Heart right ventricle (tissue), 16 donors: ENCODE results near the gene GLYATL1B. TPM values are rescaled to one million over a fixed set of nuclear protein-coding genes. Genes with fewer than 3 reads are reported as not detected.
"Not testable (repeated sequence)": the region's sequence is repeated elsewhere in the genome, so short reads cannot be mapped to it uniquely, and the experiment has no call there.

Source experiments
- ATAC-seq, 8 donors: fragments of 200-7000 bp; cut with Tn5 transposase; one replicate each; pipeline ENCODE4 v1.9.1; 2020; ENCODE audit warnings: mild to moderate bottlenecking in 8 of 8, moderate library complexity in 8 of 8, moderate number of reproducible peaks in 1 of 8
- DNase-seq, 2 donors: peaks; one replicate each; pipeline ENCODE4 v3.0.0-alpha.2; 2020
- H3K27ac ChIP-seq, 10 donors: fragments of 200-600 bp; sonication (generic) in 2 of 10; one replicate each; pipeline versions ENCODE4 v1.5.0 to v1.8.0; 2020 to 2022; ENCODE audit warnings: mild to moderate bottlenecking in 3 of 10
- H3K27me3 ChIP-seq, 7 donors: fragments of 200-600 bp; one replicate each; pipeline ENCODE4 v1.8.0; 2021 to 2022; ENCODE audit warnings: mild to moderate bottlenecking in 2 of 7
- H3K36me3 ChIP-seq, 9 donors: fragments of 200-600 bp; sonication (generic) in 1 of 9; one replicate each; pipeline versions ENCODE4 v1.5.0 to v1.8.0; 2020 to 2022; ENCODE audit warnings: mild to moderate bottlenecking in 2 of 9
- H3K4me1 ChIP-seq, 9 donors: fragments of 200-600 bp; sonication (generic) in 1 of 9; one replicate each; pipeline versions ENCODE4 v1.5.0 to v1.8.0; 2020 to 2022; ENCODE audit warnings: mild to moderate bottlenecking in 4 of 9
- H3K4me3 ChIP-seq, 10 donors: fragments of 200-600 bp; sonication (generic) in 2 of 10; one replicate each; pipeline versions ENCODE4 v1.5.0 to v1.8.0; 2020 to 2022; ENCODE audit warnings: mild to moderate bottlenecking in 7 of 10, moderate library complexity in 2 of 10
- H3K9me3 ChIP-seq, 11 donors: fragments of 200-600 bp in 10 of 11; sonication (generic) in 2 of 11; one replicate each; pipeline versions ENCODE4 v1.5.0 to v1.8.0; 2013 to 2022; ENCODE audit warnings: mild to moderate bottlenecking in 2 of 11, control low read depth in 1 of 11, moderate library complexity in 1 of 11
- WGBS, 2 donors: extraction: QIAGEN DNeasy Blood & Tissue Kit; methylation state at CpG; one replicate each; pipeline ENCODE4 v1.1.7; 2013; ENCODE audit warnings: inconsistent platforms in 1 of 2; 5-methylcytosine and 5-hydroxymethylcytosine counted together
- intact Hi-C, 10 donors: fragments of 100-400 bp; cut with DNase I; formaldehyde crosslinking; loops; one replicate each; pipeline versions ENCODE4 v1.11.1 to v1.14.2; 2022
- long read RNA-seq, 3 donors: library from polyadenylated mRNA; unstranded; transcript quantifications; one replicate each; pipeline ENCODE4 v2.0.0, GENCODE V29; 2020 to 2021
- polyA plus RNA-seq, 2 donors: library from polyadenylated mRNA; stranded (reverse); fragments of 200-250 nt; gene quantifications; one replicate each; pipeline ENCODE4 v1.2.3, GENCODE V29; 2013
- total RNA-seq, 10 donors: library from RNA; stranded (reverse); fragmentation: NEBNext Ultra II Directional in 3 of 10; extraction: Animal tissue kit (Norgen Biotek cat#: 25700) in 3 of 10; gene quantifications; one replicate each; pipeline versions ENCODE4 v1.2.1 to v1.2.4, GENCODE V29; 2021 to 2023
- TF ChIP-seq, protein P1 (sequence below), 9 donors: fragments of 200-600 bp; sonication (generic) in 2 of 9; IDR thresholded peaks; one replicate each; pipeline versions ENCODE4 v1.5.0 to v1.8.0; 2021 to 2022; ENCODE audit warnings: antibody characterized with exemption in 9 of 9, mild to moderate bottlenecking in 5 of 9, moderate library complexity in 1 of 9
- donor health status: Arrhythmogenic right ventricular cardiomyopathy.
- donor health status: ischemic (EF 13 %, LVEDD 7.1; RV severe dilation, severe dysfunction).
- donor health status: healthy with polysubstance abuse.
- donor health status: DM: no; HTN: yes; CAD: no.
- donor health status: DM: no; HTN: no; CAD: no.
- donor health status: ischemic (EF 25% LVEDD 6.9; RV normal size, moderate dysfunction).
- donor health status: ischemic (EF 25% LVEDD 5.7; RV mildly dilated, moderate dysfunction).
- donor health status: healthy.
- donor health status: DM: yes; HTN: yes; CAD: no.
- donor health status: Ischemic cardiomyopathy.
- donor health status: ischemic (EF 35%, LVEDD 5.7; RV mildly dilated, moderate dysfunction).
- donor health status: nonischemic (EF 11% LVEDD 7.7; RV severe dilation, severe dysfunction).
- donor health status: DM: yes; HTN: yes; CAD: no.
- donor health status: PGD.
- donor health status: ischemic (EF 29% LVEDD 5.4; RV normal size, mild dysfunction).
- donor health status: nonischemic (EF 23%, LVEDD 6.1; RV moderate dilation, normal function).

The GLYATL1B gene, protein sequence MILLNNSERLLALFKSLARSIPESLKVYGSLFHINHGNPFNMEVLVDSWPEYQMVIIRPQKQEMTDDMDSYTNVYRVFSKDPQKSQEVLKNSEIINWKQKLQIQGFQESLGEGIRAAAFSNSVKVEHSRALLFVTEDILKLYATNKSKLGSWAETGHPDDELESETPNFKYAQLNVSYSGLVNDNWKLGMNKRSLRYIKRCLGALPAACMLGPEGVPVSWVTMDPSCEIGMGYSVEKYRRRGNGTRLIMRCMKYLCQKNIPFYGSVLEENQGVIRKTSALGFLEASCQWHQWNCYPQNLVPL
- total RNA-seq (not detected), polyA plus RNA-seq (not detected)
- long read RNA-seq, donor 1 = 0 reads
- long read RNA-seq, donor 2 = 0 reads
- long read RNA-seq, donor 3 = 0 reads

DNA sequence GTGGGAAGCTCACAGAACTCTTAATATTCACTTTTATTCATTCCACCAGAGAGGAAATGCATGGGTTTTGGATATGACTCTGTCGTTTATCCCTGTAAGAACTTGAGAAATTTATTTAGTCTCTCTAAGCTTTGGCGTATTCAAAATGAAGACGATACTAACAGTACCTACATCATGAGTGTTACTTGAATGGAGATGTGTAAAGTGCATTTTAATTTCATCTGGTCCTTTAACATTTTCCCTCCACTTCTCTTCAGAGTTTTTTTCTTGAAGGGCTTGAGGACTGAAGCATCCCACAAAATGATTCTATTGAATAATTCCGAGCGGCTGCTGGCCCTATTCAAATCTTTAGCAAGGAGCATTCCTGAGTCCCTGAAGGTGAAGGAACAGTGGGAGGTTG is at the start of gene GLYATL1B:
TSS of gene GLYATL1B (plus strand) at position 301 of the 400 bp plus-strand sequence. CDS start at position 301, 0 bp downstream.
- peaks cover 0 to 17% (median 0%) of the 10 kb centered on the region in 7 donors for H3K27me3 ChIP-seq
- H3K36me3 ChIP-seq, H3K4me1 ChIP-seq, intact Hi-C loops, H3K27ac ChIP-seq, ATAC-seq, H3K9me3 ChIP-seq, H3K4me3 ChIP-seq, DNase-seq: not testable (repeated sequence)
- 83 to 90% methylated on average over 5 of the region's 5 CpGs for WGBS, 2 donors

DNA sequence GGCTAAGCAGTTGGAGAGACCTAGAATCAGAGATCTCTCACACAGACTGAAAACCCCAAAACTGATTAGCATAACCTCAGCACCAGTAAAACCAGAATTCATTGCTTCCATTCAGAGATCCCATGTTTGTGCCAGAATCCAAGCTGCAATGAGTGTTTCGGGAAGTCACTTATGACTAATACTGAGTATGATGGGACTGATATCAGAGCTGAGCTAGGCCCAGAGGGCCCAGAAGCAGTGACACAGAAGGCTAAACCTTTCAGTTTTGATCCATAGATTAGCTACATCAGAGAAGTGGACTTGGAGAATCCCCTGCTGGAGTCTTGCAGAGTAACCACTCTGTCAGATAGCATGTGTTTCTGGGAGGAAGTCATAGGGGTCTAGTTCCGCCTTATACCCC is 49.6 kb upstream of the GLYATL1B start:
- peaks cover 0 to 14% (median 3%) of the 10 kb centered on the region in 7 donors for H3K27me3 ChIP-seq
- 77 to 95% methylated on average over 2 of the region's 2 CpGs for WGBS, 2 donors
- H3K4me3 ChIP-seq, H3K27ac ChIP-seq, ATAC-seq, H3K4me1 ChIP-seq, H3K36me3 ChIP-seq, intact Hi-C loops, DNase-seq, H3K9me3 ChIP-seq: not testable (repeated sequence)

GRCh38 chr11:59037434-59037833 is 48.7 kb upstream of the GLYATL1B start:
- H3K4me3 ChIP-seq, H3K9me3 ChIP-seq, DNase-seq, H3K4me1 ChIP-seq, H3K36me3 ChIP-seq, intact Hi-C loops, H3K27ac ChIP-seq: not testable (repeated sequence)
- 75 to 79% methylated on average over 1 of the region's 1 CpG for WGBS, 2 donors
- ATAC-seq = peak in 1 of 8 donors; percentile 60
- peaks cover 0 to 14% (median 3%) of the 10 kb centered on the region in 7 donors for H3K27me3 ChIP-seq

DNA sequence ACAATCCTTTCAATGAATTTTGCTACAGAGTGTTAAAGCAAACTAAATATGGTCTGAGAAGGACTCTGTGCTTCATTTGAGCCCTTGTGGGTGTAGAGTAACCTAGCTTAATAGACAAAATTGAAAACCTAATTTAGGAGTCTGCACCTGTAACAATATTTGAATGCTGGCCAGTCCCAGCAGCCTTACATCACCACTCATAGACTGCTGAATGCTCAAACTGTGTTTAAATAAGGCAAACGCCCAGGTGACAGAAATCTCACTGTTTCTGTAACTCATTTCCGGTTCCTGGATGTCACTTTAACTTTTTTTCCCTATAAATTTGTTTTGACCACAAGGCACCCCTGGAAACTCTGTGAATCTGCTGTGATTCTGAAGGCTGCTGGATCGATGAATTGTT is 45.5 kb upstream of the GLYATL1B start:
- H3K27ac ChIP-seq = no peak overlapping the region
- DNase-seq (no peak), ATAC-seq (no peak)
- no peaks in the 10 kb centered on the region for H3K36me3 ChIP-seq
- H3K4me3 ChIP-seq = no peak overlapping the region
- peaks cover 0 to 5% (median 0%) of the 10 kb centered on the region in 7 donors for H3K27me3 ChIP-seq
- H3K9me3 ChIP-seq = peaks cover 0 to 5% (median 0%) of the 10 kb centered on the region in 11 donors
- TF ChIP-seq, protein P1, sequence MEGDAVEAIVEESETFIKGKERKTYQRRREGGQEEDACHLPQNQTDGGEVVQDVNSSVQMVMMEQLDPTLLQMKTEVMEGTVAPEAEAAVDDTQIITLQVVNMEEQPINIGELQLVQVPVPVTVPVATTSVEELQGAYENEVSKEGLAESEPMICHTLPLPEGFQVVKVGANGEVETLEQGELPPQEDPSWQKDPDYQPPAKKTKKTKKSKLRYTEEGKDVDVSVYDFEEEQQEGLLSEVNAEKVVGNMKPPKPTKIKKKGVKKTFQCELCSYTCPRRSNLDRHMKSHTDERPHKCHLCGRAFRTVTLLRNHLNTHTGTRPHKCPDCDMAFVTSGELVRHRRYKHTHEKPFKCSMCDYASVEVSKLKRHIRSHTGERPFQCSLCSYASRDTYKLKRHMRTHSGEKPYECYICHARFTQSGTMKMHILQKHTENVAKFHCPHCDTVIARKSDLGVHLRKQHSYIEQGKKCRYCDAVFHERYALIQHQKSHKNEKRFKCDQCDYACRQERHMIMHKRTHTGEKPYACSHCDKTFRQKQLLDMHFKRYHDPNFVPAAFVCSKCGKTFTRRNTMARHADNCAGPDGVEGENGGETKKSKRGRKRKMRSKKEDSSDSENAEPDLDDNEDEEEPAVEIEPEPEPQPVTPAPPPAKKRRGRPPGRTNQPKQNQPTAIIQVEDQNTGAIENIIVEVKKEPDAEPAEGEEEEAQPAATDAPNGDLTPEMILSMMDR (IDR thresholded peaks at IDR 0.05) = no peak
- WGBS, 2 donors = 55 to 56% methylated on average over 3 of the region's 3 CpGs
- intact Hi-C loops = no loop called here
- H3K4me1 ChIP-seq = no peaks in the 10 kb centered on the region

- not testable (repeated sequence) for H3K4me1 ChIP-seq, H3K4me3 ChIP-seq, H3K27ac ChIP-seq, H3K9me3 ChIP-seq, ATAC-seq, DNase-seq, H3K36me3 ChIP-seq
- H3K27me3 ChIP-seq = peaks cover 0 to 29% (median 3%) of the 10 kb centered on the region in 7 donors
- intact Hi-C loops = loop anchor here in 5 of 10 donors (10.0 kb wide), 4 partner anchors 83 to 397 kb away; no protein-coding TSS in a partner anchor
- WGBS, 2 donors = 77 to 87% methylated on average over 1 of the region's 1 CpG
Measured at GRCh38 chr11:59051383-59051782, 34.7 kb upstream of the GLYATL1B start.

DNA sequence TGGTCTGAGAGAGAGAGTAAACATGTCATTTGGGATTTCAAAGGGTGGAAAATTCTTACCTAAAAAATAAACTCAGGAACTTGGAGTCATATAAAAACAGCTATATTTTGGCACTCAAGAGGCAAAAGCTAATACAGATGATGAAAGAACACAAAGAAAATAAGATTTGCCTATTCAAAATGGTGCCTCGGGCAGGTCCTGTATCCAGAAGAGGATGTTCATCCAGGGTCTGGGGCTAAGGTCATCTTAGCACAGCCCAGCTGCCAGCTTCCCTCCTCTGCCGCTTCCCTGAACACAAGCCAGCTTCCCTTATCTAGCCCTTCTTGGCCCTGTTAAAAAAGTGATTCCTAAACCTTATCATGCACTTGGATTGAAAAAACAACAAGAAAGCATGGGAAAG is 33.8 kb upstream of the GLYATL1B start:
- H3K36me3 ChIP-seq, H3K27ac ChIP-seq, DNase-seq, ATAC-seq, H3K9me3 ChIP-seq, H3K4me3 ChIP-seq, H3K4me1 ChIP-seq: not testable (repeated sequence)
- WGBS, 2 donors = 25 to 36% methylated on average over 2 of the region's 2 CpGs
- H3K27me3 ChIP-seq = peaks cover 0 to 37% (median 11%) of the 10 kb centered on the region in 7 donors
- intact Hi-C loops = loop anchor here in 6 of 10 donors (2.0 to 10.0 kb wide), 5 partner anchors 82 to 398 kb away; no protein-coding TSS in a partner anchor

- intact Hi-C loops = loop anchor here in 6 of 10 donors (2.0 to 10.0 kb wide), 5 partner anchors 81 to 399 kb away; no protein-coding TSS in a partner anchor
- DNase-seq = peak; percentile 51 to 57
- TF ChIP-seq, protein P1 (IDR thresholded peaks at IDR 0.05) = peak; percentile 25 to 85 (median 69)
- ATAC-seq = no peak
- Histone ChIP-seq H3K27me3 (peaks cover 0 to 38% (median 19%) of the 10 kb centered on the region in 7 donors), H3K9me3 (no peaks in the 10 kb centered on the region), H3K4me3 (no peak overlapping the region), H3K4me1 (peaks cover 0 to 3% (median 0%) of the 10 kb centered on the region in 9 donors), H3K36me3 (no peaks in the 10 kb centered on the region), H3K27ac (no peak overlapping the region)
- 29 to 48% methylated on average over 2 of the region's 2 CpGs for WGBS, 2 donors
Measured at GRCh38 chr11:59053387-59053786, 32.7 kb upstream of the GLYATL1B start.
